Measurements from ENCODE around the gene CAMSAP2.

The CAMSAP2 gene

DNA sequence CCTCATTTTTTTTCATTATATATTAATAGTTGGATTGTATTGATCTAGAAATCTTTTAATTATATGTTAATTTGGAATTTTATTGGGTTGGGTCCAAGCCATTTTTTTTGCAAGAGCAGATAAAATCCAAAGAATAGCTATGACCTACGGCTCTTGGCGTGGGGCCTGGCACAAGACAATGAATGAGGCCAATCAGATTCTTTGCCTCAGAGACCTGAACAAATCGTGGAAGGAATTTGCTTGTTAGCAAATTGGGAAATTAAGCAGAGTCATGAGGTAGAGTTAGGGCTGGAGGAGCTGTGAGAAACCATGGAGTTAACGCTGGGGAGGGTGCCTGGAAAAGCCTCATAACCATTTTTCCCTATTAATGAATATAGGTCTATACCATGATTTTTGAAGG is 40.1 kb downstream of the CAMSAP2 start:
- no peak for DNase-seq
- in situ Hi-C loops (cut with HindIII; ENCODE audit: low pct_ligation_motif_present, low sequenced_read_pairs): no loop called here
- no peaks in the 10 kb centered on the region for H3K36me3 ChIP-seq (replicated peaks)
- no peak overlapping the region for H3K4me3 ChIP-seq (ENCODE audit: low read depth, low read length)
- H3K27ac ChIP-seq: no peak overlapping the region
- TF ChIP-seq, protein P1, sequence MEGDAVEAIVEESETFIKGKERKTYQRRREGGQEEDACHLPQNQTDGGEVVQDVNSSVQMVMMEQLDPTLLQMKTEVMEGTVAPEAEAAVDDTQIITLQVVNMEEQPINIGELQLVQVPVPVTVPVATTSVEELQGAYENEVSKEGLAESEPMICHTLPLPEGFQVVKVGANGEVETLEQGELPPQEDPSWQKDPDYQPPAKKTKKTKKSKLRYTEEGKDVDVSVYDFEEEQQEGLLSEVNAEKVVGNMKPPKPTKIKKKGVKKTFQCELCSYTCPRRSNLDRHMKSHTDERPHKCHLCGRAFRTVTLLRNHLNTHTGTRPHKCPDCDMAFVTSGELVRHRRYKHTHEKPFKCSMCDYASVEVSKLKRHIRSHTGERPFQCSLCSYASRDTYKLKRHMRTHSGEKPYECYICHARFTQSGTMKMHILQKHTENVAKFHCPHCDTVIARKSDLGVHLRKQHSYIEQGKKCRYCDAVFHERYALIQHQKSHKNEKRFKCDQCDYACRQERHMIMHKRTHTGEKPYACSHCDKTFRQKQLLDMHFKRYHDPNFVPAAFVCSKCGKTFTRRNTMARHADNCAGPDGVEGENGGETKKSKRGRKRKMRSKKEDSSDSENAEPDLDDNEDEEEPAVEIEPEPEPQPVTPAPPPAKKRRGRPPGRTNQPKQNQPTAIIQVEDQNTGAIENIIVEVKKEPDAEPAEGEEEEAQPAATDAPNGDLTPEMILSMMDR (IDR thresholded peaks at IDR 0.05; ENCODE audit: low read depth, low read length, missing control alignments): no peak
- no peaks in the 10 kb centered on the region for H3K27me3 ChIP-seq (replicated peaks)

DNA sequence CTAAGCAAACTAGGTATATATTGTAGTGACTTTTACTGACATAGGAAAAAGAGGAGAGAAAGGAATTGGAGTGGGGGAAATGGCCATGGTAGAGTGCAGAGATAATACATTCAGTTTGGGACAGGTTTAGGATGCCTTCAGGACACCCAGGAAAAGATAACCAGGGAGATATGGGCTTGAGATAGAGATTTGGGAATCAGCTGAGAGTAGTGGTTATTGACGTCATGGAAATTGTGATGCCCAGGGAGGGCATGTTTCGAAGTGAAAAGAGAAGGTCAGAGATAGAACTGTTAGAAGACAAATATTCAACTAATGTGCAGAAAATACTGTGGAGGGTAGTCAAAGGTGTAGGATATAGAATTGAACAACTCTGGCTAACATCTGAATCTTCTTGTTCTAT is 40.6 kb downstream of the CAMSAP2 start:
- TF ChIP-seq, protein P1 (IDR thresholded peaks at IDR 0.05; ENCODE audit: low read depth, low read length, missing control alignments): no peak

DNA sequence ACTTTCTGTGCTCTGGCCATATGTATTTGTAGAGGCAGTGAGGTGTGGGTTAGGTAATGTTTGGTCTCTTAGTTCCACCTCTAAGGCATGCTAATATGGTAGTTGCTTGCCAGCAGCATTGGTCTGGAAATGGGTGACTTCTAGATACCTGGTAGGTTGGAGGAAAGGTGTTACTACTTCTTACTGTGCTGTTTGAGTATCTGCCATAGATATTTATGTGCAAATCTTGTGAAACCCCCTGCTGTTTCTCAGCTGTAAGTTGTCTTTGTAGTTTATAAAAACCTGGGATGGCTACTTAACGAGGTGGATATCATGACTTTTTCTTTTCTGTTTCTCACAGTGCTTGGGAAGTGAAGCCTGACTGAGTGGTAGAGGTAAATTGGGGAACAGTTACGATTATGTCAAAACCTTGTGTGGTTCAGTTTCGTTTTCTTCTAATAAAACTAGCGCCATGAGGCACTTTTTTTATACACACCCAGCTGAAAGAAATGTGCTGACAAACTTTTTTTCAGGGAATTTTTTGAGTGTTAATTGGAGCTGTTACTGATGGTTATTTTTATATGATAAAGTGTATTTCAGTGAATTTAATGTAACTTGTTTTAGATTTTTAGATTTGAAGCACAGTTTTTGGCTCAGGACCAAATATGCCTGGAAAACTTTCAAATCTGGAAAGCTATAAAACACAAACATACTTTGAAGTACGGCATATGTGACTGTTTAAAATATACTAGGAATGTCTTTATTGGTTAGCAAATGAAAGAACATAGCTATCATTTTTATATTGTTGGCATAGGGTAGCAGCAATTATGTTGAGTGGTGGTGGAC is 42.1 kb downstream of the CAMSAP2 start:
- Histone ChIP-seq H3K36me3 (replicated peaks) (no peaks in the 10 kb centered on the region), H3K4me3 (ENCODE audit: low read depth, low read length) (peak overlapping the region; percentile 24), H3K27ac (no peak overlapping the region), H3K27me3 (replicated peaks) (no peaks in the 10 kb centered on the region)
- in situ Hi-C loops (cut with HindIII; ENCODE audit: low pct_ligation_motif_present, low sequenced_read_pairs): no loop called here
- no peak for DNase-seq
- TF ChIP-seq, protein P1 (IDR thresholded peaks at IDR 0.05; ENCODE audit: low read depth, low read length, missing control alignments): no peak

More for the DNA sequence above, 40.6 kb downstream of the CAMSAP2 start:
- Histone ChIP-seq H3K4me3 (ENCODE audit: low read depth, low read length) (no peak overlapping the region), H3K27me3 (replicated peaks) (no peaks in the 10 kb centered on the region), H3K27ac (no peak overlapping the region), H3K36me3 (replicated peaks) (no peaks in the 10 kb centered on the region)
- in situ Hi-C loops (cut with HindIII; ENCODE audit: low pct_ligation_motif_present, low sequenced_read_pairs): no loop called here
- DNase-seq: no peak

DNA sequence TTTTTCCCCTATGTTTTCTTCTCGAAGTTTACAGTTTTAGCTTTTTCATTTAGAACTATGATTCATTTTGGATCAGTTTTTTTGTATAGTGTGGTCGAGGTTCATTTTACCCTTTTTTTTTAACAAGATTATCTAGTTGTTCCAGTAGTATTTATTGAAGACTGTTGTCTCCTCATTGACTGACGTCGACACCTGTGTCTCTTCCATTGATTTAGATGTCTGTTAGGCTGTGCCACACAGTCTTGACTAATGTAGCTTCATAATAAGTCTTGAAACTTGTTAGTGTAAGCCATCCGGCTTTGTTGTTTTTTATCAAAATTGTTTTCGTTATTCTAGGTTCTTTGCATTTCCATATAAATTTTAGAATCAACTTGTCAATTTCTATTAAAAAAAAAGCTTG is 45.2 kb downstream of the CAMSAP2 start:
- TF ChIP-seq, protein P1 (IDR thresholded peaks at IDR 0.05; ENCODE audit: low read depth, low read length, missing control alignments): no peak
- H3K27me3 ChIP-seq (replicated peaks): no peaks in the 10 kb centered on the region
- in situ Hi-C loops (cut with HindIII; ENCODE audit: low pct_ligation_motif_present, low sequenced_read_pairs): no loop called here
- no peak overlapping the region for H3K27ac ChIP-seq
- DNase-seq: no peak
- H3K36me3 ChIP-seq (replicated peaks): peaks cover 2% of the 10 kb centered on the region
- H3K4me3 ChIP-seq (ENCODE audit: low read depth, low read length): no peak overlapping the region

DNA sequence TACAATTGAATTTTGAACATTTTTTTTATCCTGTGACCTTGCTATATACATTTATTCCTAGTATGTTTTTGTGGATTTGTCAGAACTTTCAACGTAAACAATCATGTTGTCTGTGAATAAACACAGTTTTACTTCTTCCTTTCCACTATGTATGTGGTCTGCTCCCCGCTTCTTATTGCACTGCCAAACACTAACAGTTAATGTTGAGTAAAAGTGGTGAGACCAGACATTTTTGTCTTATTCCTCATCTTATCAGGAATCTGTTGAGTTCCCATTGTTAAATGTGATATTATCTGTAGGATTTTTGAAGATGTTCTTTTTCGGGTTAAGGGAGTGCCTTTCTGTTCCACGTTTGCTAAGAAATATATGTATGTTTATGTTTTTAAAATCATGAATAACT is 45.9 kb downstream of the CAMSAP2 start:
- no peak for DNase-seq
- H3K36me3 ChIP-seq (replicated peaks): peaks cover 2% of the 10 kb centered on the region
- H3K4me3 ChIP-seq (ENCODE audit: low read depth, low read length): no peak overlapping the region
- in situ Hi-C loops (cut with HindIII; ENCODE audit: low pct_ligation_motif_present, low sequenced_read_pairs): no loop called here
- no peaks in the 10 kb centered on the region for H3K27me3 ChIP-seq (replicated peaks)
- TF ChIP-seq, protein P1 (IDR thresholded peaks at IDR 0.05; ENCODE audit: low read depth, low read length, missing control alignments): no peak
- H3K27ac ChIP-seq: no peak overlapping the region

DNA sequence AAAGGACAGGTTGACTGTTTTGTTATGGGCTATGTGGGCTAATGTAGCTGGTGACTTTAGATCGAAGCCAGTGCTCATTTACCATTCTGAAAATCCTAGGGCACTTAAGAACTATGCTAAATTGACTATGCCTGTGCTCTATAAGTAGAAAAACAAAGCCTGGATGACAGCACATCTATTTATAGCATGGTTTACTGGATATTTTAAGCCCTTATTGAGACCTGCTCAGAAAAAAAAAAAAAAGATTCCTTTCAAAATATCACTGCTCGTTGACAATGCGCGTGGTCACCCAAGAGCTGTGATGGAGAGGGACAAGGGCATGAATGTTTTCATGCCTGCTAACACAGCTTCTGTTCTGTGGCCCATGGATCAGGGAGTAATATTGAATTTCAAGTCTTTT is 48.1 kb downstream of the CAMSAP2 start:
- Histone ChIP-seq H3K27me3 (replicated peaks) (no peaks in the 10 kb centered on the region), H3K4me3 (ENCODE audit: low read depth, low read length) (no peak overlapping the region), H3K36me3 (replicated peaks) (peaks cover 2% of the 10 kb centered on the region), H3K27ac (no peak overlapping the region)
- no peak for DNase-seq
- in situ Hi-C loops (cut with HindIII; ENCODE audit: low pct_ligation_motif_present, low sequenced_read_pairs): no loop called here
- TF ChIP-seq, protein P1 (IDR thresholded peaks at IDR 0.05; ENCODE audit: low read depth, low read length, missing control alignments): no peak
